Spleen (tissue), 11 donors: ENCODE results near the gene GBP7. TPM values are rescaled to one million over a fixed set of nuclear protein-coding genes. Genes with fewer than 3 reads are reported as not detected.

Source experiments
- DNase-seq: peaks from one replicate; pipeline ENCODE4 v3.0.0-alpha.2; 2020
- H3K27ac ChIP-seq, 8 donors: fragments of 200-600 bp; sonication (generic) in 7 of 8; 1 replicate in 4 of 8; 2 replicates in 4 of 8; pipeline versions ENCODE4 v1.5.0 to v1.8.0; 2016 to 2021; ENCODE audit warnings: inconsistent platforms in 4 of 8, mild to moderate bottlenecking in 4 of 8, moderate library complexity in 1 of 8
- H3K27me3 ChIP-seq, 7 donors: fragments of 200-600 bp; sonication (generic) in 6 of 7; replicated peaks in 1 of 7; 1 replicate in 4 of 7; 2 replicates in 3 of 7; pipeline versions ENCODE4 v1.5.0 to v1.8.0; 2016 to 2021; ENCODE audit warnings: inconsistent platforms in 3 of 7, mild to moderate bottlenecking in 1 of 7
- H3K36me3 ChIP-seq, 6 donors: fragments of 200-600 bp; sonication (generic) in 5 of 6; 1 replicate in 4 of 6; 2 replicates in 2 of 6; pipeline versions ENCODE4 v1.5.0 to v1.8.0; 2016 to 2021; ENCODE audit warnings: inconsistent platforms in 2 of 6
- H3K4me1 ChIP-seq, 6 donors: fragments of 200-600 bp; sonication (generic) in 5 of 6; 1 replicate in 3 of 6; 2 replicates in 3 of 6; pipeline versions ENCODE4 v1.5.0 to v1.8.0; 2016 to 2021; ENCODE audit warnings: inconsistent platforms in 3 of 6
- H3K4me3 ChIP-seq, 8 donors: fragments of 200-600 bp; sonication (generic) in 7 of 8; 1 replicate in 4 of 8; 2 replicates in 4 of 8; pipeline versions ENCODE4 v1.5.0 to v1.8.0; 2016 to 2021; ENCODE audit warnings: inconsistent platforms in 4 of 8, mild to moderate bottlenecking in 4 of 8, moderate library complexity in 2 of 8
- H3K9me3 ChIP-seq, 8 donors: fragments of 200-600 bp; sonication (generic) in 7 of 8; 1 replicate in 4 of 8; 2 replicates in 4 of 8; pipeline versions ENCODE4 v1.5.0 to v1.8.0; 2016 to 2021; ENCODE audit warnings: inconsistent platforms in 4 of 8
- CTCF ChIP-seq, 11 experiments: fragments of 200-600 bp in 7 of 11; fragments of 450-650 bp in 4 of 11; sonication (generic) in 4 of 11; IDR thresholded peaks in 8 of 11; conservative IDR thresholded peaks in 3 of 11; 1 replicate in 7 of 11; 2 replicates in 4 of 11; pipeline versions ENCODE4 v1.4.0 to v1.8.0; 2016 to 2021; ENCODE audit warnings: antibody characterized with exemption in 11 of 11, inconsistent platforms in 4 of 11, mild to moderate bottlenecking in 1 of 11
- POLR2A ChIP-seq, 3 donors: fragments of 450-650 bp; IDR thresholded peaks; one replicate each; pipeline ENCODE4 v1.5.1; 2017; ENCODE audit warnings: antibody characterized with exemption in 3 of 3, mild to moderate bottlenecking in 1 of 3
- POLR2AphosphoS5 ChIP-seq, 3 donors: sonication (generic); formaldehyde crosslinking; IDR thresholded peaks; one replicate each; pipeline ENCODE4 v1.5.1; 2017; ENCODE audit warnings: antibody characterized with exemption in 3 of 3
- WGBS, 5 donors: extraction: QIAGEN DNeasy Blood & Tissue Kit in 3 of 5; methylation state at CpG; one replicate each; pipeline versions ENCODE4 v1.1.5 to v1.1.7; 2013 to 2018; 5-methylcytosine and 5-hydroxymethylcytosine counted together
- intact Hi-C: fragments of 100-400 bp; cut with DNase I; formaldehyde crosslinking; loops from one replicate; pipeline ENCODE4 v1.15.0; 2023; ENCODE audit warnings: low total_unique reads
- polyA plus RNA-seq, 3 donors: library from polyadenylated mRNA; stranded (reverse); fragments of 200-250 nt; gene quantifications; one replicate each; pipeline ENCODE4 v1.2.1, GENCODE V29; 2013
- total RNA-seq, 7 donors: library from RNA; depleted of rRNA in 3 of 7; stranded (reverse); fragments of >200 nt in 3 of 7; fragmentation: NEBNext Ultra II Directional in 4 of 7; extraction: Animal tissue kit (Norgen Biotek cat#: 25700) in 4 of 7; gene quantifications; one replicate each; pipeline versions ENCODE4 v1.1.0 to v1.2.1, GENCODE V29; 2016 to 2021
- donor health status: healthy with polysubstance abuse.
- donor health status: DM: no; HTN: no; CAD: no; lungs with moderate emphysema.
- donor health status: DM: no; HTN: no; CAD: no.
- donor health status: Bipolar disorder and iron deficiency.
- donor health status: healthy.
- donor health status: DM: no; HTN: no; CAD: no.
- donor health status: DM: yes; HTN: yes; CAD: no.

Gene GBP7
- total and polyA plus RNA-seq, 10 donors: 0.02 to 0.50 (median 0.14) TPM; not detected in 5

GRCh38 chr1:89171067-89171438 lies 4.8 kb downstream of the GBP7 start:
- intact Hi-C loops: no loop called here
- Histone ChIP-seq H3K4me3 (no peak overlapping the region), H3K4me1 (no peaks in the 10 kb centered on the region)

GRCh38 chr1:89170170-89171066 lies 5.4 kb downstream of the GBP7 start:
- WGBS, 5 donors: 81 to 91% (median 86%) methylated on average over 4 of the region's 4 CpGs
- no peaks in the 10 kb centered on the region for H3K36me3 ChIP-seq
- H3K4me1 ChIP-seq: no peaks in the 10 kb centered on the region
- no peak for TF ChIP-seq POLR2AphosphoS5 (IDR thresholded peaks at IDR 0.05)
- TF ChIP-seq POLR2A (IDR thresholded peaks at IDR 0.05): no peak
- no peak for TF ChIP-seq CTCF (IDR thresholded peaks at IDR 0.05 in 8 of 11, conservative IDR thresholded peaks at IDR 0.05 in 3 of 11)
- no peak overlapping the region for H3K4me3 ChIP-seq
- H3K27ac ChIP-seq: no peak overlapping the region
- no peaks in the 10 kb centered on the region for H3K9me3 ChIP-seq
- intact Hi-C loops: no loop called here
- H3K27me3 ChIP-seq: no peaks in the 10 kb centered on the region
- no peak for DNase-seq

More at GRCh38 chr1:89171067-89171438, 4.8 kb downstream of the GBP7 start:
- no peak for DNase-seq
- H3K27me3 ChIP-seq: no peaks in the 10 kb centered on the region
- TF ChIP-seq POLR2AphosphoS5 (IDR thresholded peaks at IDR 0.05): no peak
- no peak for TF ChIP-seq POLR2A (IDR thresholded peaks at IDR 0.05)
- TF ChIP-seq CTCF (IDR thresholded peaks at IDR 0.05 in 8 of 11, conservative IDR thresholded peaks at IDR 0.05 in 3 of 11): no peak
- H3K9me3 ChIP-seq: no peaks in the 10 kb centered on the region
- no peak overlapping the region for H3K27ac ChIP-seq
- H3K36me3 ChIP-seq: no peaks in the 10 kb centered on the region

- H3K36me3 ChIP-seq: no peaks in the 10 kb centered on the region
- H3K27me3 ChIP-seq: no peaks in the 10 kb centered on the region
- 76 to 81% (median 77%) methylated on average over 2 of the region's 2 CpGs for WGBS, 5 donors
- no peak overlapping the region for H3K4me3 ChIP-seq
- no peak for DNase-seq
- TF ChIP-seq POLR2AphosphoS5 (IDR thresholded peaks at IDR 0.05): no peak
- no peak for TF ChIP-seq CTCF (IDR thresholded peaks at IDR 0.05 in 8 of 11, conservative IDR thresholded peaks at IDR 0.05 in 3 of 11)
- no peak for TF ChIP-seq POLR2A (IDR thresholded peaks at IDR 0.05)
- intact Hi-C loops: no loop called here
- H3K9me3 ChIP-seq: no peaks in the 10 kb centered on the region
- no peak overlapping the region for H3K27ac ChIP-seq
- no peaks in the 10 kb centered on the region for H3K4me1 ChIP-seq
These were observed 6.6 kb downstream of the GBP7 start for GRCh38 chr1:89169166-89169565.

- H3K4me1 ChIP-seq: no peaks in the 10 kb centered on the region
- H3K36me3 ChIP-seq: no peaks in the 10 kb centered on the region
- no peaks in the 10 kb centered on the region for H3K27me3 ChIP-seq
- H3K4me3 ChIP-seq: no peak overlapping the region
- WGBS, 5 donors: 77 to 86% (median 83%) methylated on average over 2 of the region's 2 CpGs
- intact Hi-C loops: no loop called here
- H3K27ac ChIP-seq: no peak overlapping the region
- H3K9me3 ChIP-seq: no peaks in the 10 kb centered on the region
- TF ChIP-seq POLR2A (IDR thresholded peaks at IDR 0.05) (no peak), CTCF (IDR thresholded peaks at IDR 0.05 in 8 of 11, conservative IDR thresholded peaks at IDR 0.05 in 3 of 11) (no peak), POLR2AphosphoS5 (IDR thresholded peaks at IDR 0.05) (no peak)
- DNase-seq: no peak
These were observed 8.1 kb downstream of the GBP7 start for GRCh38 chr1:89167590-89168230.
